Vagina (tissue), 2 donors: ENCODE measurements around the gene ADAMTSL1. TPM values are rescaled to one million over a fixed set of nuclear protein-coding genes. Genes with fewer than 3 reads are reported as not detected.

Source experiments
- DNase-seq, 2 donors: peaks; one replicate each; pipeline ENCODE4 v3.0.0-alpha.2; 2017; ENCODE audit errors: extremely low spot score in 2 of 2
- H3K27ac ChIP-seq: fragments of 200-600 bp; sonication (generic); one replicate; pipeline ENCODE4 v1.5.1; 2019
- H3K27me3 ChIP-seq: fragments of 200-600 bp; sonication (generic); one replicate; pipeline ENCODE4 v1.5.1; 2019
- H3K36me3 ChIP-seq, 2 donors: fragments of 200-600 bp; sonication (generic); one replicate each; pipeline ENCODE4 v1.5.1; 2017 to 2019
- H3K4me1 ChIP-seq: fragments of 200-600 bp; sonication (generic); one replicate; pipeline ENCODE4 v1.5.1; 2019
- H3K4me3 ChIP-seq, 2 donors: fragments of 200-600 bp; sonication (generic); 1 replicate in 1 of 2; 2 replicates in 1 of 2; pipeline ENCODE4 v1.5.1; 2016 to 2019
- H3K9me3 ChIP-seq: fragments of 200-600 bp; sonication (generic); one replicate; pipeline ENCODE4 v1.5.1; 2019
- POLR2A ChIP-seq, 2 donors: fragments of 450-650 bp; IDR thresholded peaks; one replicate each; pipeline ENCODE4 v1.6.1; 2017; ENCODE audit warnings: antibody characterized with exemption in 2 of 2, mild to moderate bottlenecking in 2 of 2, moderate library complexity in 2 of 2
- POLR2AphosphoS5 ChIP-seq, 2 donors: sonication (generic); formaldehyde crosslinking; IDR thresholded peaks; one replicate each; pipeline ENCODE4 v1.9.0; 2017; ENCODE audit warnings: antibody characterized with exemption in 2 of 2, mild to moderate bottlenecking in 2 of 2, low read depth in 1 of 2; ENCODE audit not compliant: insufficient read depth in 1 of 2
- intact Hi-C: fragments of 100-400 bp; cut with DNase I; formaldehyde crosslinking; loops from one replicate; pipeline ENCODE4 v1.15.1; 2023
- total RNA-seq: library from RNA; depleted of rRNA; stranded (reverse); fragments of >200 nt; gene quantifications from one replicate; pipeline ENCODE4 v1.2.3, GENCODE V29; 2016
- TF ChIP-seq, protein P1 (sequence below), 3 experiments: fragments of 450-650 bp in 2 of 3; fragments of 200-600 bp in 1 of 3; sonication (generic) in 1 of 3; IDR thresholded peaks; one replicate each; pipeline ENCODE4 v1.5.1; 2017 to 2019; ENCODE audit warnings: antibody characterized with exemption in 3 of 3, mild to moderate bottlenecking in 2 of 3, moderate library complexity in 2 of 3

Gene ADAMTSL1
- total RNA-seq, 1 donor from 2014 or later, result 8.1 TPM

DNA sequence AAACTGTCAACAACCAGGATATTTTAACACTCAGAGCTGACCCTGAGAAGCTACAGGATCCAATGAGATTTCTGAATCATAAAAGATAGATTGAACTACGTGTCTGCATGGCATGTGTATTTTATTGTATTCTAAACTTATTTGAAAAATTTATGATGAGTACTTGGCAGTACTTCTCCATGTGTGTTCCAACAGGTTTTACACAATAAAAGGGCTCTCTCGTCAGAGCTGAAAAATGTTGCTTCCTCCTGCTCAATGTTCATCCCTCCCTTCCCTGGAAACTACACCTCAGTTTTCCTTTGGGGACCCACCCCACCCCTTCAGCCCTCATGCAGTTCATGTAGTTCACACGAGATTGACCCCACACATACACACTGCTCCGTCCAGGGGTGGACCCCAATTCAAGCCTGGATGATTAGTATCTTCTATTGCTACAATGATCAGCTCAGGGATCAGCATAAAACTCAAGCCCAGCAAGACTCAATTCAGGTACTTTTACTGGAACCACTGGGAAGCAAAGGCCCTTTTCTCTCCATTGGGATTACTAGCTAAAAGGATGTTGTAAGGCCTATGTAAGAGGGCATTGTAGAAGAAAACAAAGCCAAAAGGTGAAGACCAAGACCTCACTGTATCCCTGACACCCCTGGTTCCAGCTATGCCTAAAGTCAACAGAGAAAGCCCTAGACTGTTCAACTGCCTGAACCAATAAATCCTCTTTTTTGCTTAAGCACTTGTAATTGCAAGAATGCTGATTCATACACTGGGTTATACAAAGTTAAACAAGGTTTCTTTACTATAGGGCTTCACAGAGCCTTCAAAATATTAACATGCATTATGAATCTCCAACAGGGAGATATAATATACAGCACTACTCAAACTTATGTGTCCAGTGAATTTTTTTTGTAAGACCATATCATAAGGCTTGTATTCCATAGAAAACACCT is 446.5 kb downstream of the ADAMTSL1 start:
- no peaks in the 10 kb centered on the region for H3K27me3 ChIP-seq
- intact Hi-C loops, result no loop called here
- peak in 1 of 2 donors; percentile 28 for DNase-seq
- no peak overlapping the region for H3K27ac ChIP-seq
- TF ChIP-seq POLR2AphosphoS5 (IDR thresholded peaks at IDR 0.05; ENCODE audit: insufficient read depth in 1 of 2, low read depth in 1 of 2) (no peak), POLR2A (IDR thresholded peaks at IDR 0.05) (no peak)
- TF ChIP-seq, protein P1, sequence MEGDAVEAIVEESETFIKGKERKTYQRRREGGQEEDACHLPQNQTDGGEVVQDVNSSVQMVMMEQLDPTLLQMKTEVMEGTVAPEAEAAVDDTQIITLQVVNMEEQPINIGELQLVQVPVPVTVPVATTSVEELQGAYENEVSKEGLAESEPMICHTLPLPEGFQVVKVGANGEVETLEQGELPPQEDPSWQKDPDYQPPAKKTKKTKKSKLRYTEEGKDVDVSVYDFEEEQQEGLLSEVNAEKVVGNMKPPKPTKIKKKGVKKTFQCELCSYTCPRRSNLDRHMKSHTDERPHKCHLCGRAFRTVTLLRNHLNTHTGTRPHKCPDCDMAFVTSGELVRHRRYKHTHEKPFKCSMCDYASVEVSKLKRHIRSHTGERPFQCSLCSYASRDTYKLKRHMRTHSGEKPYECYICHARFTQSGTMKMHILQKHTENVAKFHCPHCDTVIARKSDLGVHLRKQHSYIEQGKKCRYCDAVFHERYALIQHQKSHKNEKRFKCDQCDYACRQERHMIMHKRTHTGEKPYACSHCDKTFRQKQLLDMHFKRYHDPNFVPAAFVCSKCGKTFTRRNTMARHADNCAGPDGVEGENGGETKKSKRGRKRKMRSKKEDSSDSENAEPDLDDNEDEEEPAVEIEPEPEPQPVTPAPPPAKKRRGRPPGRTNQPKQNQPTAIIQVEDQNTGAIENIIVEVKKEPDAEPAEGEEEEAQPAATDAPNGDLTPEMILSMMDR (IDR thresholded peaks at IDR 0.05), result no peak
- peaks cover 31% of the 10 kb centered on the region for H3K4me1 ChIP-seq
- H3K4me3 ChIP-seq, result no peak overlapping the region
- H3K9me3 ChIP-seq, result no peaks in the 10 kb centered on the region
- no peaks in the 10 kb centered on the region for H3K36me3 ChIP-seq

DNA sequence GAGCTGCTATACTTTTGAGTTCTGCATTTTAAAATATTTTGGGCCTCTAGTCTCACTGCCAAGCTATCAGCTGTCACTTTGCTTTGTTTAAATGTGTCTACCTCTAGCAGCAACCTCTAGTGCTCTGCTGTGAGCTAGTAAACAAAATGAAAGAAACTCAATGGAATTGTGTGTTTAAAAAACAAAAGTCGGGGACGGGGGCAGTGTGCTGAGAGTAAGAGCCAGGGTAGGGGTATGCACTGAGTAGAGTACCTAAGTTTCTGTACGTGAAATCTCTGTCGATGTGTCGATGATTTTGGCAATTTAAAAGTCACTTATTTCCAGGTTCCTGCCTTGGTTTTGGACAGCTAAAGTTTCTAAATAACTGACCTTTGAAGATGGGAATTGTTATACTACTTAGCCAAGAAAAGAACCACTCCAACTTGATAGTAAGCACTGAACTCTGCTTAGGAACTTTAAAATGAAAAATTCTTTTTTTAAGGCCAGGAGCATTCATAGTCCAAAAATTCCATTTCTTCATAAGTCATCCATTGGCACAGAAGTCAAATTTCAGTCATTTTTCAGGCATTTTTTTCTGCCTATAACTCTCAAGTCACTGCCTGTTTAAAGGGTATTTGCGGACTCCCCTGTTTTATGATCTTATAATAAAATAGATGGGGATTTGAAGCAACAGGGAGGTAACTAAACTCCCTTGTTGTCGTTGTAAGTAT is 447.6 kb downstream of the ADAMTSL1 start:
- H3K36me3 ChIP-seq, result no peaks in the 10 kb centered on the region
- intact Hi-C loops, result no loop called here
- no peak overlapping the region for H3K4me3 ChIP-seq
- no peaks in the 10 kb centered on the region for H3K27me3 ChIP-seq
- TF ChIP-seq, protein P1 (IDR thresholded peaks at IDR 0.05), result no peak
- TF ChIP-seq POLR2AphosphoS5 (IDR thresholded peaks at IDR 0.05; ENCODE audit: insufficient read depth in 1 of 2, low read depth in 1 of 2), result no peak
- no peak for TF ChIP-seq POLR2A (IDR thresholded peaks at IDR 0.05)
- no peak overlapping the region for H3K27ac ChIP-seq
- H3K4me1 ChIP-seq, result peaks cover 31% of the 10 kb centered on the region
- H3K9me3 ChIP-seq, result no peaks in the 10 kb centered on the region
- no peak for DNase-seq

- Histone ChIP-seq H3K27me3 (no peaks in the 10 kb centered on the region), H3K9me3 (no peaks in the 10 kb centered on the region), H3K27ac (no peak overlapping the region), H3K4me1 (peaks cover 31% of the 10 kb centered on the region), H3K36me3 (no peaks in the 10 kb centered on the region), H3K4me3 (no peak overlapping the region)
- no peak for DNase-seq
- intact Hi-C loops, result no loop called here
- TF ChIP-seq, protein P1 (IDR thresholded peaks at IDR 0.05), result no peak
- TF ChIP-seq POLR2AphosphoS5 (IDR thresholded peaks at IDR 0.05; ENCODE audit: insufficient read depth in 1 of 2, low read depth in 1 of 2) (no peak), POLR2A (IDR thresholded peaks at IDR 0.05) (no peak)
Observed at GRCh38 chr9:18922161-18922885, 448.4 kb downstream of the ADAMTSL1 start.

- H3K27ac ChIP-seq, result no peak overlapping the region
- intact Hi-C loops, result no loop called here
- no peaks in the 10 kb centered on the region for H3K36me3 ChIP-seq
- no peaks in the 10 kb centered on the region for H3K9me3 ChIP-seq
- TF ChIP-seq POLR2AphosphoS5 (IDR thresholded peaks at IDR 0.05; ENCODE audit: insufficient read depth in 1 of 2, low read depth in 1 of 2) (no peak), POLR2A (IDR thresholded peaks at IDR 0.05) (no peak)
- TF ChIP-seq, protein P1 (IDR thresholded peaks at IDR 0.05), result no peak
- peaks cover 31% of the 10 kb centered on the region for H3K4me1 ChIP-seq
- DNase-seq, result peak in 1 of 2 donors; percentile 52
- H3K4me3 ChIP-seq, result no peak overlapping the region
- H3K27me3 ChIP-seq, result no peaks in the 10 kb centered on the region
Observed at GRCh38 chr9:18923167-18923566, 449.2 kb downstream of the ADAMTSL1 start.
